GM18870 (cell line): Measurements from ENCODE around the gene FGL2.
"Not testable (repeated sequence)": the region's sequence is repeated elsewhere in the genome, so short reads cannot be mapped to it uniquely, and the experiment has no call there.

Experiments used
- ATAC-seq: cut with Tn5 transposase; IDR thresholded peaks from one replicate; pipeline ENCODE4 v1.9.1; 2021; ENCODE audit warnings: moderate library complexity; ENCODE audit not compliant: unreplicated experiment

The FGL2 gene

GRCh38 chr7:77217474-77218185 is 18.0 kb upstream of the FGL2 start:
- no peak for ATAC-seq

- ATAC-seq, result no peak
These were observed 16.7 kb upstream of the FGL2 start for GRCh38 chr7:77216181-77216845.

GRCh38 chr7:77209479-77210139 is 10.0 kb upstream of the FGL2 start:
- no peak for ATAC-seq

GRCh38 chr7:77208416-77208815 is 8.8 kb upstream of the FGL2 start:
- ATAC-seq, result no peak

GRCh38 chr7:77205706-77206105 is 6.1 kb upstream of the FGL2 start:
- ATAC-seq, result no peak

GRCh38 chr7:77202481-77202976 is 2.9 kb upstream of the FGL2 start:
- peak; percentile 94 for ATAC-seq

GRCh38 chr7:77200542-77200941 is 923 bp upstream of the FGL2 start:
- no peak for ATAC-seq

GRCh38 chr7:77197141-77197540 is 2.5 kb downstream of the FGL2 start:
- no peak for ATAC-seq

GRCh38 chr7:77188731-77189437 is 10.7 kb downstream of the FGL2 start:
- no peak for ATAC-seq

- ATAC-seq, result no peak
These were observed 13.8 kb downstream of the FGL2 start for GRCh38 chr7:77185866-77186265.

- ATAC-seq, result no peak
These were observed 14.6 kb downstream of the FGL2 start for GRCh38 chr7:77184990-77185389.

- no peak for ATAC-seq
These were observed 15.2 kb downstream of the FGL2 start for GRCh38 chr7:77184463-77184862.

- ATAC-seq, result no peak
These were observed 17.4 kb downstream of the FGL2 start for GRCh38 chr7:77182261-77182660.

GRCh38 chr7:77181734-77182133 is 17.9 kb downstream of the FGL2 start:
- ATAC-seq, result no peak

GRCh38 chr7:77181015-77181595 is 18.5 kb downstream of the FGL2 start:
- no peak for ATAC-seq

- ATAC-seq, result not testable (repeated sequence)
These were observed 21.6 kb downstream of the FGL2 start for GRCh38 chr7:77178024-77178423.

- not testable (repeated sequence) for ATAC-seq
These were observed 22.2 kb downstream of the FGL2 start for GRCh38 chr7:77177321-77177904.

GRCh38 chr7:77175274-77175800 is 24.3 kb downstream of the FGL2 start:
- ATAC-seq, result peak; percentile 80

- not testable (repeated sequence) for ATAC-seq
These were observed 25.2 kb downstream of the FGL2 start for GRCh38 chr7:77174418-77174817.
